ENCODE measurements around the gene CFHR5. TPM values are rescaled to one million over a fixed set of nuclear protein-coding genes. Genes with fewer than 3 reads are reported as not detected.

CFHR5 gene
- total RNA-seq, 1 donor from 2014 or later = not detected

DNA sequence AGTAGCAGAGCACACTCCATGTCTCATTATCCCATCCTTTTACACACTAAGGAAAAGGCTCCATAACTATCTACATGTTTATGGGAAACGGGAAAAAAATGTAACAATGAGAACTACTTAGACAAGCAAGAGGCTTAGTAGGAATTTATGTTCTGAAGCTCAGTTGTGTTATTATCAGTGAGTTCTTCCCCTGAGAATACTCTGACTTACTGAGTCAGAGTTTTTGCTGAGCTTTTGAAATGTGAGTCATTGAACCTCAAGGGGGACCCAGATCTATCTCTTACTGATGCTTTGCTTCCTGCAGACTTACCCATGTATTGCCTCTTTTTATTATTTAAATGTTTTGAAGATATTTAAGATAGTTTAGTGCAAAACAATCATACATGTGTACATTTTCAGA, 20.1 kb downstream of the CFHR5 start:
- H3K9ac ChIP-seq = no peak overlapping the region
- no peaks in the 10 kb centered on the region for H3K36me3 Mint-ChIP-seq
- no peaks in the 10 kb centered on the region for H3K27me3 Mint-ChIP-seq (ENCODE audit: insufficient read depth, low read depth)
- H3K4me1 ChIP-seq = peaks cover 2% of the 10 kb centered on the region
- no peaks in the 10 kb centered on the region for H3K27me3 ChIP-seq
- H3K27ac Mint-ChIP-seq = no peak overlapping the region
- no peak overlapping the region for H3K4me3 Mint-ChIP-seq
- TF ChIP-seq, protein P1, sequence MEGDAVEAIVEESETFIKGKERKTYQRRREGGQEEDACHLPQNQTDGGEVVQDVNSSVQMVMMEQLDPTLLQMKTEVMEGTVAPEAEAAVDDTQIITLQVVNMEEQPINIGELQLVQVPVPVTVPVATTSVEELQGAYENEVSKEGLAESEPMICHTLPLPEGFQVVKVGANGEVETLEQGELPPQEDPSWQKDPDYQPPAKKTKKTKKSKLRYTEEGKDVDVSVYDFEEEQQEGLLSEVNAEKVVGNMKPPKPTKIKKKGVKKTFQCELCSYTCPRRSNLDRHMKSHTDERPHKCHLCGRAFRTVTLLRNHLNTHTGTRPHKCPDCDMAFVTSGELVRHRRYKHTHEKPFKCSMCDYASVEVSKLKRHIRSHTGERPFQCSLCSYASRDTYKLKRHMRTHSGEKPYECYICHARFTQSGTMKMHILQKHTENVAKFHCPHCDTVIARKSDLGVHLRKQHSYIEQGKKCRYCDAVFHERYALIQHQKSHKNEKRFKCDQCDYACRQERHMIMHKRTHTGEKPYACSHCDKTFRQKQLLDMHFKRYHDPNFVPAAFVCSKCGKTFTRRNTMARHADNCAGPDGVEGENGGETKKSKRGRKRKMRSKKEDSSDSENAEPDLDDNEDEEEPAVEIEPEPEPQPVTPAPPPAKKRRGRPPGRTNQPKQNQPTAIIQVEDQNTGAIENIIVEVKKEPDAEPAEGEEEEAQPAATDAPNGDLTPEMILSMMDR (IDR thresholded peaks at IDR 0.05) = no peak
- TF ChIP-seq EZH2phosphoT487 (IDR thresholded peaks at IDR 0.05) = no peak
- no peak for TF ChIP-seq EZH2 (IDR thresholded peaks at IDR 0.05)
- H3K9me3 ChIP-seq (ENCODE audit: low read depth) = no peaks in the 10 kb centered on the region
- no peak for DNase-seq (ENCODE audit: low spot score)
- H3K27ac ChIP-seq = no peak overlapping the region
- no peaks in the 10 kb centered on the region for H3K9me3 Mint-ChIP-seq
- no peaks in the 10 kb centered on the region for H4K20me1 ChIP-seq (ENCODE audit: low read depth)
- H3K4me3 ChIP-seq = no peak overlapping the region
- H3K36me3 ChIP-seq = no peaks in the 10 kb centered on the region
- no peak overlapping the region for H3K4me2 ChIP-seq
- no peaks in the 10 kb centered on the region for H3K79me2 ChIP-seq (ENCODE audit: low read depth)
- peaks cover 1% of the 10 kb centered on the region for H3K4me1 Mint-ChIP-seq
- no peak overlapping the region for H2AFZ ChIP-seq (replicated peaks)
- no peaks in the 10 kb centered on the region for H3F3A ChIP-seq (ENCODE audit: low read depth)

- H3K27ac Mint-ChIP-seq = no peak overlapping the region
- Histone ChIP-seq H3K36me3 (no peaks in the 10 kb centered on the region), H2AFZ (replicated peaks) (no peak overlapping the region), H3K4me2 (no peak overlapping the region), H3K4me3 (no peak overlapping the region), H3K9ac (no peak overlapping the region), H4K20me1 (ENCODE audit: low read depth) (no peaks in the 10 kb centered on the region), H3K27ac (no peak overlapping the region), H3K9me3 (ENCODE audit: low read depth) (no peaks in the 10 kb centered on the region), H3K79me2 (ENCODE audit: low read depth) (no peaks in the 10 kb centered on the region), H3K4me1 (no peaks in the 10 kb centered on the region), H3F3A (ENCODE audit: low read depth) (no peaks in the 10 kb centered on the region), H3K27me3 (no peaks in the 10 kb centered on the region)
- H3K4me3 Mint-ChIP-seq = no peak overlapping the region
- H3K4me1 Mint-ChIP-seq = no peaks in the 10 kb centered on the region
- H3K9me3 Mint-ChIP-seq = no peaks in the 10 kb centered on the region
- peaks cover 2% of the 10 kb centered on the region for H3K27me3 Mint-ChIP-seq (ENCODE audit: insufficient read depth, low read depth)
- no peak for DNase-seq (ENCODE audit: low spot score)
- TF ChIP-seq EZH2 (IDR thresholded peaks at IDR 0.05) (no peak), EZH2phosphoT487 (IDR thresholded peaks at IDR 0.05) (no peak)
- TF ChIP-seq, protein P1 (IDR thresholded peaks at IDR 0.05) = no peak
- H3K36me3 Mint-ChIP-seq = no peaks in the 10 kb centered on the region
Observed at GRCh38 chr1:197001828-197002227, 24.5 kb downstream of the CFHR5 start.

DNA sequence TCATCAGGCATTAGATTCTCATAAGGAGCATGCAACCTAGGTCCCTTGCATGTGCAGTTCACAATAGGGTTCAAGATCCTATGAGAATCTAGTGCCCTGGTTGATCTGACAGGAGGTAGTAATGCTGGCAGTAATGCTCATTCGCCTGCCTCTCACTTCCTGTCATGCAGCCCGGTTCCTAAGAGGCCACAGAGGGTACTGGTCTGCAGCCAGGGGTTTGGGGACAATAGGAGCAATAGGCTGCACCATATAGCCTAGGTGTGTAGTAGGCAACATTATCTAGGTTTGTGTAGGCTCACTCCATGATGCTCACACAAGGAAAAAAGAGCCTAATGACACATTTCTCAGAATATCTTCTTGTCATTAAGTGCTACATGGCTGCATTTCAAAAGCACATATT, 25.8 kb downstream of the CFHR5 start:
- Histone ChIP-seq H2AFZ (replicated peaks) (no peak overlapping the region), H3F3A (ENCODE audit: low read depth) (no peaks in the 10 kb centered on the region), H3K36me3 (no peaks in the 10 kb centered on the region), H3K9me3 (ENCODE audit: low read depth) (no peaks in the 10 kb centered on the region), H3K4me3 (no peak overlapping the region), H3K4me2 (no peak overlapping the region), H4K20me1 (ENCODE audit: low read depth) (no peaks in the 10 kb centered on the region), H3K79me2 (ENCODE audit: low read depth) (no peaks in the 10 kb centered on the region), H3K27me3 (no peaks in the 10 kb centered on the region), H3K27ac (no peak overlapping the region), H3K9ac (no peak overlapping the region), H3K4me1 (no peaks in the 10 kb centered on the region)
- Mint-ChIP-seq H3K4me1 (no peaks in the 10 kb centered on the region), H3K36me3 (no peaks in the 10 kb centered on the region), H3K27ac (no peak overlapping the region), H3K9me3 (no peaks in the 10 kb centered on the region), H3K4me3 (no peak overlapping the region), H3K27me3 (ENCODE audit: insufficient read depth, low read depth) (peaks cover 2% of the 10 kb centered on the region)
- DNase-seq (ENCODE audit: low spot score) = no peak
- TF ChIP-seq EZH2phosphoT487 (IDR thresholded peaks at IDR 0.05) (no peak), EZH2 (IDR thresholded peaks at IDR 0.05) (no peak)
- TF ChIP-seq, protein P1 (IDR thresholded peaks at IDR 0.05) = no peak
